HFF-Myc (cell line): Measurements from ENCODE around the gene TMPRSS3.

Experiments used
- DNase-seq: peaks from one replicate; pipeline ENCODE4 v3.0.0-alpha.2; 2011; ENCODE audit warnings: low read depth; ENCODE audit errors: extremely low read depth
- H3K4me3 ChIP-seq: replicated peaks from 2 replicates; pipeline ENCODE4 v1.5.1; 2011; ENCODE audit warnings: low read depth, mild to moderate bottlenecking, control low read depth, low read length
- CTCF ChIP-seq: IDR thresholded peaks from 2 replicates; pipeline ENCODE4 v1.5.1; 2012; ENCODE audit warnings: mild to moderate bottlenecking, low read depth, low read length, control low read depth; ENCODE audit errors: missing control alignments

The TMPRSS3 gene

GRCh38 chr21:42340187-42341050 lies 55.4 kb downstream of the TMPRSS3 start:
- no peak for TF ChIP-seq CTCF
- DNase-seq, result no peak
- H3K4me3 ChIP-seq, result no peak overlapping the region

GRCh38 chr21:42338729-42339715 lies 56.8 kb downstream of the TMPRSS3 start:
- H3K4me3 ChIP-seq, result no peak overlapping the region
- TF ChIP-seq CTCF, result no peak
- no peak for DNase-seq

- peak; percentile 2 for DNase-seq
- TF ChIP-seq CTCF, result peak; percentile 61
- H3K4me3 ChIP-seq, result no peak overlapping the region
These were observed 57.8 kb downstream of the TMPRSS3 start for GRCh38 chr21:42337830-42338728.

GRCh38 chr21:42337276-42337675 lies 58.6 kb downstream of the TMPRSS3 start:
- DNase-seq, result no peak
- no peak overlapping the region for H3K4me3 ChIP-seq
- TF ChIP-seq CTCF, result no peak

GRCh38 chr21:42336054-42336453 lies 59.8 kb downstream of the TMPRSS3 start:
- H3K4me3 ChIP-seq, result no peak overlapping the region
- no peak for DNase-seq
- TF ChIP-seq CTCF, result no peak
